Forelimb muscle (tissue), 1 donor: Measurements from ENCODE around the gene CATSPERB. TPM values are rescaled to one million over a fixed set of nuclear protein-coding genes. Genes with fewer than 3 reads are reported as not detected.
"Not testable (repeated sequence)": the region's sequence is repeated elsewhere in the genome, so short reads cannot be mapped to it uniquely, and the experiment has no call there.

ENCODE experiments used
- DNase-seq: peaks from one replicate; pipeline ENCODE4 v3.0.0-alpha.2; 2013; ENCODE audit warnings: low read depth
- polyA plus RNA-seq: library from polyadenylated mRNA; unstranded; fragments of 120-200 nt; gene quantifications from one replicate; pipeline ENCODE4 v1.2.1, GENCODE V29; 2013; ENCODE audit not compliant: insufficient read length

Gene CATSPERB
- polyA plus RNA-seq, 1 donor: 0.09 TPM

- DNase-seq: no peak
Observed at GRCh38 chr14:91737619-91738018, 5.7 kb upstream of the CATSPERB start.

- DNase-seq: no peak
Observed at GRCh38 chr14:91732859-91733477, 1.1 kb upstream of the CATSPERB start.

GRCh38 chr14:91732439-91732838 is 553 bp upstream of the CATSPERB start:
- DNase-seq: no peak

GRCh38 chr14:91731018-91731417 is 868 bp downstream of the CATSPERB start:
- DNase-seq: no peak

GRCh38 chr14:91729756-91730155 is 2.1 kb downstream of the CATSPERB start:
- no peak for DNase-seq

GRCh38 chr14:91728616-91729183 is 3.2 kb downstream of the CATSPERB start:
- DNase-seq: no peak

GRCh38 chr14:91727121-91727520 is 4.8 kb downstream of the CATSPERB start:
- DNase-seq: no peak

GRCh38 chr14:91723501-91723900 is 8.4 kb downstream of the CATSPERB start:
- DNase-seq: no peak

- DNase-seq: no peak
Observed at GRCh38 chr14:91722386-91722785, 9.5 kb downstream of the CATSPERB start.

- DNase-seq: no peak
Observed at GRCh38 chr14:91719839-91720238, 12.0 kb downstream of the CATSPERB start.

GRCh38 chr14:91716999-91717398 is 14.9 kb downstream of the CATSPERB start:
- DNase-seq: no peak

- DNase-seq: no peak
Observed at GRCh38 chr14:91714805-91715204, 17.1 kb downstream of the CATSPERB start.

- no peak for DNase-seq
Observed at GRCh38 chr14:91708795-91709194, 23.1 kb downstream of the CATSPERB start.

- DNase-seq: no peak
Observed at GRCh38 chr14:91706996-91707395, 24.9 kb downstream of the CATSPERB start.

GRCh38 chr14:91694643-91695042 is 37.2 kb downstream of the CATSPERB start:
- DNase-seq: no peak

- DNase-seq: no peak
Observed at GRCh38 chr14:91693346-91693745, 38.5 kb downstream of the CATSPERB start.

GRCh38 chr14:91692075-91692474 is 39.8 kb downstream of the CATSPERB start:
- DNase-seq: no peak

- DNase-seq: no peak
Observed at GRCh38 chr14:91689608-91690007, 42.3 kb downstream of the CATSPERB start.

GRCh38 chr14:91687436-91687835 is 44.5 kb downstream of the CATSPERB start:
- DNase-seq: not testable (repeated sequence)

GRCh38 chr14:91685600-91685999 is 46.3 kb downstream of the CATSPERB start:
- DNase-seq: no peak

- DNase-seq: no peak
Observed at GRCh38 chr14:91681893-91682563, 49.9 kb downstream of the CATSPERB start.

GRCh38 chr14:91681118-91681517 is 50.8 kb downstream of the CATSPERB start:
- DNase-seq: no peak

- DNase-seq: no peak
Observed at GRCh38 chr14:91679273-91679672, 52.6 kb downstream of the CATSPERB start.
